Forelimb muscle (tissue), 1 donor: Measurements from ENCODE around the gene MIXL1. TPM values are rescaled to one million over a fixed set of nuclear protein-coding genes. Genes with fewer than 3 reads are reported as not detected.

Experiments used
- polyA plus RNA-seq: library from polyadenylated mRNA; unstranded; fragments of 120-200 nt; gene quantifications from one replicate; pipeline ENCODE4 v1.2.1, GENCODE V29; 2013; ENCODE audit not compliant: insufficient read length

Gene MIXL1
- polyA plus RNA-seq, 1 donor: 0.44 TPM

Other genes starting within 250 kb of the MIXL1 start
- 13.3 TPM for gene SDE2, start 224.3 kb upstream of the MIXL1 start, polyA plus RNA-seq
- 555 TPM for gene H3-3A, start 160.9 kb upstream of the MIXL1 start, polyA plus RNA-seq
- 45.0 TPM for gene ACBD3, start 36.9 kb upstream of the MIXL1 start, polyA plus RNA-seq
- gene LIN9, start 85.5 kb downstream of the MIXL1 start, polyA plus RNA-seq: 6.7 TPM
- 95.9 TPM for gene PARP1, start 184.4 kb downstream of the MIXL1 start, polyA plus RNA-seq